Body of pancreas (tissue), 4 donors: ENCODE measurements around the gene KCNF1.

Source experiments
- CTCF ChIP-seq, 7 experiments: fragments of 450-650 bp in 4 of 7; fragments of 200-600 bp in 3 of 7; sonication (generic) in 3 of 7; IDR thresholded peaks; one replicate each; pipeline ENCODE4 v1.5.1; 2016 to 2019; ENCODE audit warnings: antibody characterized with exemption in 7 of 7
- POLR2A ChIP-seq, 3 donors: fragments of 450-650 bp; IDR thresholded peaks; one replicate each; pipeline ENCODE4 v1.6.1; 2016; ENCODE audit warnings: antibody characterized with exemption in 3 of 3, mild to moderate bottlenecking in 2 of 3

DNA sequence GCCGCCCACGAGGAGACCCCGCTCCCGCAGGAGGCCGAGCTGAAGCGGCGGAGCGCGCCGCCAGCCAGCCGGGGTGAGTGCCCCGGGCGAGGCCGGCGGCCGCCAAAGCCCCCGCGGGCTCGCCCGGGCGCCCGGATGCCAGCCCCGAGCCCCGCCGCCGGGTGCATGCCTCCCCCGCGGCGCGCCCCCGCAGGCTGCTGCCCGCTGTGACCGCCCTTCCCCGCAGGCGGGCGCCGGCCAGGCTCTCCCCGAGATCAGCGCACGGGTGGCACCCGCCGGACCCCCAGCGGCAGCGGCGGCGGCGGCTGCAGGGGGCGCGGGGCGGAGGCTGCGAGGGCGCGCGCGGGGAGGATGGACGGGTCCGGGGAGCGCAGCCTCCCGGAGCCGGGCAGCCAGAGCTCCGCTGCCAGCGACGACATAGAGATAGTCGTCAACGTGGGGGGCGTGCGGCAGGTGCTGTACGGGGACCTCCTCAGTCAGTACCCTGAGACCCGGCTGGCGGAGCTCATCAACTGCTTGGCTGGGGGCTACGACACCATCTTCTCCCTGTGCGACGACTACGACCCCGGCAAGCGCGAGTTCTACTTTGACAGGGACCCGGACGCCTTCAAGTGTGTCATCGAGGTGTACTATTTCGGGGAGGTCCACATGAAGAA, 470 bp downstream of the KCNF1 start:
- no peak for TF ChIP-seq CTCF (IDR thresholded peaks at IDR 0.05)
- no peak for TF ChIP-seq POLR2A (IDR thresholded peaks at IDR 0.05)
